GM18505 (cell line): Measurements from ENCODE around the gene TRIM59.

ENCODE experiments used
- ATAC-seq: cut with Tn5 transposase; IDR thresholded peaks from one replicate; pipeline ENCODE4 v1.9.1; 2021; ENCODE audit not compliant: unreplicated experiment
- POLR2A ChIP-seq: IDR thresholded peaks from 4 replicates; pipeline ENCODE4 v1.6.1; 2011; ENCODE audit warnings: borderline replicate concordance; ENCODE audit not compliant: insufficient read depth, insufficient read length; ENCODE audit errors: extremely low read depth

TRIM59 gene

DNA sequence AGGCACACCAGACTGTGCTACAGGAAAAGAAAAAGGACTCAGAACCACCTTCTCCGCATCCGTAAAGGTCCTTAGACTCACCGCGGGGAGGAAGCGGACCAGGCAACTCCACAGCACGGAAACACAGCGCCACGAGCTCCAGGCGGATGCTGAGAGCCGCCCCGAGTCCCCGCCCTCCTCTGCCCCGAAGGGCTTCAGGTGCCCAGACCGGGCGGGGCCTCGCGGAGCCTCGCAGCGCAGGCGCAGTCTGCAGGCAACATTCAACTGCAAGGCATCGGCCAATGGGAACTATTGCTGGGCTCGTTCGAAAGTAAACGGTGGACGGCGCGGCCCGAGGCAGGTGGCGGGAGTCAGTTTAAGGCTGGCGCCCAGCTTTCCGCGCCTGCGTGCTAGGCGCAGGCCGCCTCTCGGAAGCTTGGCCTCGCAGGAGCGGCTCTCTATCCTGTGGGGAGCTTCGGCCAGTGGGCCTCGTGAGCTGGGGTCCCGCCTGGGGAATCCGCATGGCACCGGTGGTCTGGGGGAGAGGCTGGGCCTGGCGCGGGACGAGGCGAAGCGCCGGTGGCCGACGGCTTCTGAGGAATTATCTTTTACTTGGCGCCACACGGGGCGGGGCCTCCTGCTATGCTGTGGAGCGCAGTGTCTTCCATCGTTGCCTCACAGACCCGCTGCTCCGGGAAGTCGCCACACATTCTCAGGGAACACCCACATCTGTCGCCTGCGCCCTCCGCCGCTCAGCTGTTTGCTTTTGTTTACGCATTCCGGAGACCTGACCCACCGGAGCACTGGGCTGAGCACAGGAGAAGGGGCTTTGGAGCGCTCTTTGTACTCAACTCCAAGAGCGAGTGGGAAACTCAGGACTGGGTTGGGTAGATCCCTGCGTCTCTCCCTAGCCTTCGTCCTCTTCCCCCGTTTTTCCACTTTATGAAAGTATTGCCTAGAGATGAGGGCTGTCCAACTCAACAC is at the start of gene TRIM59:
Gene TRIM59 (minus strand): TSS at position 151 of the 963 bp plus-strand sequence. CDS start 10,603 bp downstream, outside the sequence.
- TF ChIP-seq POLR2A = peak; percentile 93
- ATAC-seq = peak; percentile 95

DNA sequence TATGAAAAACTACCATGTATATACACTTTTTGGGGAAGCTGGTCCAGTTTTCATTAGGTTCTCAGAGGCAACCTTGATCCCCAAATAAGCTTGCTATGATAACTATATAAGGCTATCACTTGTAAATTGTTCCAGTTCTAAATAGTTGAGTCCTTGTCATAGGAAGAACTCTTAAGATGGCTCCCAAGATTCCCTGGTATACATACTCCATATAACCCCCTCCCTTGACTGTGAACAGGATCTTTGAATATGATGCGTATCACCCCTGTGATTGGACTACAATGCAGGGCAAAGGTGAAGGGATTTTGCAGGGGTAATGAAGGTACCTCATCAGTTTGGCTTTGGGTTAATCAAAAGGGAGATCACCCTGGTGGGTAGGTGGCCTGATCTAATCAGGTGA is 48.6 kb upstream of the TRIM59 start:
- ATAC-seq = no peak
- TF ChIP-seq POLR2A = no peak

DNA sequence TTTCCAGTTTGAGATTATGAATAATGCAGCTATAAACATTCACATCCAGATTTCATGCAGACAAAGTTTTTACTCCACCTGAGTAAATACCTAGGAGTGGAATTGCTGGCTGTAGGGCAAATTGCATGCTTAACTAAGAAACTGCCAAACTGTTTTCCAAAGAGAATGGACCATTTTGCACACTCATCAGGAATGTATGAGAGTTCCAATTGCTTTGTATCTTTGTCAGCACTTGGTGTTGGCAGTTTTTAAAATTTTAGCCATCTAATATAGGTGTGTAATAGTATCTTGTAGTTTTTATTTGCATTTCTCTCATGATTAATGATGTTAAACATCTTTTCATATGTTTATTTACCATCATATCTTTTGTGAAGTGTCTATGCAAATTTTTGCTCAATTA is 40.6 kb upstream of the TRIM59 start:
- ATAC-seq = no peak
- no peak for TF ChIP-seq POLR2A

- no peak for ATAC-seq
- TF ChIP-seq POLR2A = no peak
Observed at GRCh38 chr3:160486459-160486869, 36.9 kb upstream of the TRIM59 start.

- TF ChIP-seq POLR2A = no peak
- no peak for ATAC-seq
Observed at GRCh38 chr3:160482796-160483195, 33.2 kb upstream of the TRIM59 start.

DNA sequence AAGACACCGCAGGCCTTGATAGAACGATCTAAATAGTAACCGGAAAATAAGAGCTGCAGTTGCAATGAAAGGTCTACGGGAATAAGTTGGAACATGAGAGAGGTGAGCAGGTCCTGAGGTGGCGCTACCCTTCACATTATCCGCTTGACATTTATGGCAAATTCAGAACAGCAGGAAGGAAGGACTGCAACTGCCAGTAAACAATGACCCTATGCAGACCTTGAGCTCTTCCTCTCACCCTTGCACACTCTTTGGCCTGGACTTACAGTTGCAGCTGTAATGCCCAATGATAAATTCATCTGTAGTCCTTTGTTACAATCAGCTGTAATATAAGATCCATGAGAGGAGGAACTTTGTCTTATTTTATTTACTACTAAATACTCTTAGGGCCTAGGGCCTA is 32.3 kb upstream of the TRIM59 start:
- TF ChIP-seq POLR2A = no peak
- ATAC-seq = no peak

- no peak for TF ChIP-seq POLR2A
- ATAC-seq = no peak
Observed at GRCh38 chr3:160480931-160481330, 31.3 kb upstream of the TRIM59 start.

- no peak for ATAC-seq
- no peak for TF ChIP-seq POLR2A
Observed at GRCh38 chr3:160479376-160479775, 29.8 kb upstream of the TRIM59 start.

GRCh38 chr3:160478338-160478737 is 28.8 kb upstream of the TRIM59 start:
- TF ChIP-seq POLR2A = no peak
- ATAC-seq = no peak

DNA sequence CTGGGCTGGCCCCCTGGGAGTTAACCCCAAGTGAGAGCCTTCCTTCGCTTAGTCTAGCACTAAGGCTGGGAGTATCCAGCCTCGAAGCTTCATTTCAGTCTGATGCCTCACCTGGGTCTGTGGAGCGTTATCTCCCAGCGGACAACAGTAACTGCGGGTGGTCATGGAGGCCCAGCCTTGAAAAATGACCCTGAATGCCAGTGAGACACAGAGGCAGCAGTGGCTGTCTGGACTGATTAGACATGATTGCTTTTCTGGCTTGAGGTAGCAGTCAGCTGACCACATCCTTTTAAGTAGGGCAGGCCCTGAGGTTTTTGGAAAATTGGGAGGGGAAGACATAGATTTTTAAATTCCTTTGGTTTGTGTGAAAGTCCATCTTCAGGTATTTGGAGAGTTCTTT is 28.2 kb upstream of the TRIM59 start:
- ATAC-seq = no peak
- no peak for TF ChIP-seq POLR2A

- no peak for ATAC-seq
- TF ChIP-seq POLR2A = no peak
Observed at GRCh38 chr3:160475884-160476283, 26.3 kb upstream of the TRIM59 start.

GRCh38 chr3:160475153-160475552 is 25.6 kb upstream of the TRIM59 start:
- TF ChIP-seq POLR2A = no peak
- no peak for ATAC-seq

- ATAC-seq = no peak
- no peak for TF ChIP-seq POLR2A
Observed at GRCh38 chr3:160474416-160474838, 24.8 kb upstream of the TRIM59 start.

DNA sequence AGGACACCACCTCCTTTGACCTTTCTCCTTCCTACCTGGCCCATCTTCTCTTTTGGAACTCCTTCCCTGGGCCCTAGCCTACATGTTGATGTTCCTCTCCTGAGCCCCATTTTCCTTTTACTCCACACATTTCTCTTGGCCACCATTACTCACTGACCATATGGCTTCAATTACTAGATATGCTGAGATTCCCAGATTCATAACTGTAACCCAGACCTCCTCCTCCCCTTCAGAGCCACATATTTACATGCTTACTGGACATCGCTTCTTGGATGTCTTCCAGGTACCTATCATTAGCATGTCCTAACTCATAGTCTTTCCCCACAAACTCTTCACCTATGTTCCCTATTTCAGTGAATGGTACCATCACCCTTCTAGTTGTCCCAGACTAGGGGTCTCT is 24.4 kb upstream of the TRIM59 start:
- TF ChIP-seq POLR2A = no peak
- ATAC-seq = no peak
